Globus pallidus (tissue), 1 donor: Measurements from ENCODE around the gene KCNQ5.

Experiments
- DNase-seq: peaks from one replicate; pipeline ENCODE4 v3.0.0-alpha.2; 2015; ENCODE audit warnings: low spot score

The KCNQ5 gene

GRCh38 chr6:73003302-73003701 is 381.4 kb downstream of the KCNQ5 start:
- DNase-seq, result no peak

DNA sequence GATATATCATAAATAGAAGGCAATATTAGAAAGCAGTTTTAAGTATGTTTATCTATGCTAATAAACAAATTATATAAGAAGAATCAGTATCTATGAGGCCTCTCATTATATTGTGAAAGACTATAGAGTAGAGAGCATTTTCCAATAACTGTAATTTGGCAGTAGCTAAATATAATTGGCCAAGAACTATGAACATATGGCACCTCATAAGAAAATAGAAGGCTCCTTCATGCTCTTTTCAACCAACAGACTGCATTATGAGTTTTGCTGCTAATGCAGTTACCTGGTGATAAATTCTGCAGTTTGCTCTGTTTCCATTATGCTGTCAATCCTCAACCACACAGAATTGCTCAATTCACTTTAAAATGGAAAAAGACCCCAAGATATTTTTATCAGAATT is 382.4 kb downstream of the KCNQ5 start:
- no peak for DNase-seq

GRCh38 chr6:73004861-73005260 is 383.0 kb downstream of the KCNQ5 start:
- no peak for DNase-seq

GRCh38 chr6:73006146-73006545 is 384.3 kb downstream of the KCNQ5 start:
- DNase-seq, result no peak

- DNase-seq, result no peak
Observed at GRCh38 chr6:73011945-73012344, 390.1 kb downstream of the KCNQ5 start.

- no peak for DNase-seq
Observed at GRCh38 chr6:73017476-73017875, 395.6 kb downstream of the KCNQ5 start.

DNA sequence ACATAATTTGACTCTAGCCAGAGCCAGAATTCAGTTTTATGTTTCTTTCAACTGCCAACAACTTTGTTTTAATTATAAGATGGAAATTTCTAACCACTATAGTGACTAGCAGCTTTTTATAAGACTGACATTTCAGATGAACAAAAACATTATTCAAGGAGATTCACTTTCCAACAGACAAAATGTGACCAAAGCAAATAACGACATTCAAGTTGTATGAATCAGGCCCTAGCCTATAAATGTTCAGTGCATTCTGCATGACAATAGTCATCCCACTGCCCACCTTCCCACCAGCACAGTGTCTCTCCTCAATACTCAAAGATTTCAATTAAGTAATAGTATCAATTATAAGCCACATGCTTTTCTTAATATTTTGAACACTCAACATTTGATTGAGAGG is 402.7 kb downstream of the KCNQ5 start:
- DNase-seq, result no peak

GRCh38 chr6:73027691-73028090 is 405.8 kb downstream of the KCNQ5 start:
- no peak for DNase-seq

GRCh38 chr6:73028124-73028766 is 406.4 kb downstream of the KCNQ5 start:
- no peak for DNase-seq

DNA sequence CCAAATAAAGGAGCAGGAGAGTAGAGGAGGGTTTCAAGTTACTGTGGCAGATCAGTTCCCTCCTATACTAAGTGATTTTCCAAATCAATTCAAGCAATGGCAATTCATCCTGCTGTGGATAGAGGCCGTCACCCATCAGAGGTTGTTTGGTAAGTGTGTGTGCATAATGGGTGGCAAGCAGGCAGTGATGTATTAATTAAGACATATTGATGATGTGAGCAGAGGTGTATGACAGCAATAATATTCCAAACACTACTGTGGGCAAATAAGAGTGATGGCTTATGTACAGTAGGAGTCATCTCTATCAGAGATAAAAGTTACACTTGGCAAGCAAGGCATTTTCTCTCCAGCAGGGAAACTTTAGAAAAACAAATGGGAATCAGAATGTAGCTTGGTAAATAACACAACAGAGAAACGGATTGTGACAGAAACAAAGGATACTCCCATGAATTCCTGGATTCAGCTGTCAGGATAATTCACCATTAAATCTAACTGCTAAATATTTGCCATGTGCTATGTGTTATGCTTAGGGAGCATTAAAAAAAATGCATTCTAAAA is 407.1 kb downstream of the KCNQ5 start:
- DNase-seq, result no peak

DNA sequence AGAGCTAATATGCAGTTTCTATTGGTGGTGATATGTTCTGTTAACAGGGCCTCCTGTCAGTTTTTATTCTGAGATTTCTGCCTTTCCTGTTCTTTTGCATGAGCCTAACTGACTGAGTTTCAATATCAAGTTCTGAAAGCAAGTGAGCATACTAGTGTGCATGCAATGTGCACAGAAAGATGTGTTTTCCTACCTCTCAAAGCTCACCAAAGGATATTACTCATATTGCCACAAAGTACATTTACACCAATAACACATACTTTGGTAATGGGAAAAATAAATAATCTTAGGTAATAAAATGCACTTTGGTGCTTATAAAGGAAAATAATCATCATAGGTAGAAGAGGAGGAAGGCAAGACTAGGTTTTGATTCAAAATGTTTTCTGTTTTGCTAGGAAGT is 408.4 kb downstream of the KCNQ5 start:
- no peak for DNase-seq

DNA sequence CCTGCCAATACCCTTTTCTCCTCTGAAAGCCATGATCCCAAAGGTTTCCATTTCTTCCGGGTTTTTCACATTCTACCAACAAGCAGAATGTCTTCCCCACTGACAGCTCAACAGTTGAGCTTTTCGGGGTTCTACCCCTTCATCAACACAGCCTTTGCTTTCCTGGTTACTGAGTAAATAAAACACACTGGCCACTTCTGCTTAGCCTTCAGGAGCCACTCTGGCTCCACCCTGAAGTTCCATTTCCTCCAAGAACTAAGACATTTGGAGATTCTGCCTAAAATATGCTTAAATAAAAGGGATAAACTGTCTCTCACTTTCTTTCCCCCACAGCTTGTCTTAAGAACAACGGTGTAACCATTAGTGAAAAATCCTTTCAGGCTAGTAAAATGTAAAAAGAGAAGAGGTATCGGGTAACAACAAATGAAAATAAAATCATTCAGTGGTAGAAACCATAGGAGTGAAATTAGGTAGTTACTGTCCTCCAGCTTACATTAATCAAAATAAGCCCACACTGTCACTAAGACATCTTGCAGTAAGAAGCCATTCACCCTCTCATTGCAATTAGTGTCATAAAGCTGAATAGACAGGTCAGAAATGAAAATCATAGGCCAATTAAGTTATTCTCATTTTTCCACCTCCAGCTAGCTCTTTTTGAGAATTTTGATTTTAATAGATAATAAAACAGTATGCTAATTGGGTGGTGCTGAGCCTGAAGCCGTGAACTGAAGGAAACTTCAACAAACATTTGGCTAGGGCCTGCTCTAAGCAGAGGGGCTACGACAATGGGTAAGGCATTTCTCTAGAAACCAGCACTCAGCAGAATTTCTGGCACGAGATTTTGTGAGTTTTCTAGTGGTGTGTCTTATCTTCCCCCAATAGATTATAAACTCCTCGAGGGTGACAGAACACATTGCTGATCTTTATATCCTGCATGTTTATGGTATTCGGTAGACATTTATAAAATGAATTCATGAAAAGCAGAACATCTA is 409.2 kb downstream of the KCNQ5 start:
- no peak for DNase-seq

- DNase-seq, result no peak
Observed at GRCh38 chr6:73032586-73032985, 410.7 kb downstream of the KCNQ5 start.

- no peak for DNase-seq
Observed at GRCh38 chr6:73036689-73037088, 414.8 kb downstream of the KCNQ5 start.

DNA sequence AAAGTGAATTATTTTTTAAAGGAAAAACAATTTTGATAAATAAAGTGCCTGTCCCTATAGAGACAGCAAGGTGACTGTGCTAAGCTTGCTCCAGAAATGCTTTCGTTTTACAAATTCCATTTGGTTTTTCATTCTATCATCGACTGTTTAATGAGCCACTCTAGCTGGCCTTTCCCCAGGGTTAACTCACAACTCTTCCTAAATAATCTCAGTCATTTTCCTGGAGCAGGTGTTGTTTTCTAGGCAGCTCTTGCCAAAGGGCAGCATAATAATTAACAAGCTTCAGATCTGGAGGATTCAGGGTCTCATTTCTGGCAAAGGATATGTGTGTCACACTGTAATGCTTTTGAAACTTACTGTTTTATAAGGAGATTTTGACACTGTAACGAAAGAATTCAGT is 419.2 kb downstream of the KCNQ5 start:
- DNase-seq, result no peak

- no peak for DNase-seq
Observed at GRCh38 chr6:73042892-73043291, 421.0 kb downstream of the KCNQ5 start.

DNA sequence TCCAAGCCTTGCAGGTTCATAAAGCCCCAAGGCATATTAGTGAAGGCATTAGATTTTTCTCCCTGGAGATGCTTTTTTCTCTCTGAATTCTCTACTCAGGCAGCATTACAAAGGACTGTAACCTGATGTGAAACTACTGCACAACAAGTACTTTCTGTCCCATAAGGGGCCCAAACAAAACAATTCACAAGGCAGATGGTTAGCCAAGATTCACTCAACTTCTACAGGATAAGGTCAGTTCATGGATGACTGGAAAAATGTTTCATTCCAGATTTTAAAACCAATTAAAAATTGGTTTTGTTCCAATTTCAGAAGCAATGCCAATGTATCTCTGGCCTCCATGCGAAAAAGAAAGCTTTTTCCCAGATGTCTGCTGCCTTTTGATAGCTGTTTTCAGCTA is 421.6 kb downstream of the KCNQ5 start:
- no peak for DNase-seq

- no peak for DNase-seq
Observed at GRCh38 chr6:73045609-73046008, 423.7 kb downstream of the KCNQ5 start.

DNA sequence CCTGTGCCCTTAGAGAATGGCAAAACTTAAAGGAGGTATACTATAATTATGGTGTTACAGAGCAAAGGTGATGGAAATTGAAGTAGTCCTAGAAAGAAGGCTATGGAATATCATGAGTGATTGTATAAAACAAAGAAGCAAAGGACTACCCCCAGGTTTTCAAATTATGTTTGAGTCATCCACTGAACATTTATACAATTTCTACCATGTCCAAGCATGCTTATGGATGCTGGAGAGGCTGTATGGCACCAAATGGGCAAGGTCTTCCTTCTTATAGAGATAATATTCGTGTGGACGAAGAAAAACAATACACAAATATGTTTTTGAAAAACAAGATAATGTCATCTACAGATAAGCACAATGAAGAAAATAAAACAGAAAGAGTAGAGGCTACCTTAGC is 425.9 kb downstream of the KCNQ5 start:
- DNase-seq, result no peak

- no peak for DNase-seq
Observed at GRCh38 chr6:73049971-73050594, 428.2 kb downstream of the KCNQ5 start.

DNA sequence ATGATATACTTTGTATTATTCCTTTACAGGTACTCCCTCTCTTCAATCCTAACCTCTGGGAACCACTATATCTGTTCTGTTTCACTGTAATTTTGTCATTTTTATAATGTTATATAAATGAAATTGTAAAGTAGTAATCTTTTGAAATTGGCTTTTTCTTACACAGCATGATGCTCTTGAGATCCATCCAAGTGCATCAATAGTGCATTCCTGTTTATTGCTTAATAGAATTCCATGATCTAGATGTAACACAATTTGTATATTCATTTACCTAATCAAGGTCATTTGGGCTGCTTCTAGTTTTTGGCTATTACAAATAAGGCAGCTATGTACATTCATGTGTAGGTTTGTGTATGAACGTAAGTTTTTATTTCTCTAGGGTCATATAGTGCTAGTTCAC is 428.8 kb downstream of the KCNQ5 start:
- DNase-seq, result no peak

GRCh38 chr6:73051147-73051546 is 429.3 kb downstream of the KCNQ5 start:
- no peak for DNase-seq

DNA sequence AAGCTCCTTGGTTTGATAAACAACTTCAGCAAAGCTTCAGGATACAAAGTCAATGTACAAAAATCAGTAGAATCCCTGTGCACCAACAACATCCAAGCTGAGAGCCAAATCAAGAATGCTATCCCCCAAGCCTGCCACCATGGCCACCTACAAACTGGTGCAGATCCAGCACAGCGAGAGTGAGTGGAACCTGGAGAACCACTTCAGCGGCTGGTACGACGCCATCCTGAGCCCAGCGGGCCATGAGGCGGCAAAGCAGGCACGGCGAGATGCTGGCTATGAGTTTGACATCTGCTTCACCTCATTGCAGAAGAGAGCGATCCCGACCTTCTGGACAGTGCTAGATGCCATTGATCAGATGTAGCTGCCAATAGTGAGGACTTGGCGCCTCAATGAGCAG is 433.1 kb downstream of the KCNQ5 start:
- no peak for DNase-seq
